A549 (cell line): ENCODE results near the gene PNMA6A.
"Not testable (repeated sequence)": the region's sequence is repeated elsewhere in the genome, so short reads cannot be mapped to it uniquely, and the experiment has no call there.

Experiments used
- CHD2 ChIP-seq: fragments of 150-350 bp; IDR thresholded peaks from 2 replicates; pipeline ENCODE4 v1.6.1; 2014; ENCODE audit warnings: low read length; ENCODE audit not compliant: partially characterized antibody
- MAX ChIP-seq: IDR thresholded peaks from 2 replicates; pipeline ENCODE4 v1.6.1; 2012

GRCh38 chrX:153120230-153120629 lies 48.0 kb downstream of the PNMA6A start:
- TF ChIP-seq CHD2, MAX: not testable (repeated sequence)
